Astrocyte (in vitro differentiated cells and primary cell): ENCODE results near the gene SULT1A2. TPM values are rescaled to one million over a fixed set of nuclear protein-coding genes. Genes with fewer than 3 reads are reported as not detected.
"Not testable (repeated sequence)": the region's sequence is repeated elsewhere in the genome, so short reads cannot be mapped to it uniquely, and the experiment has no call there.

Source experiments
- DNase-seq: peaks from one replicate; pipeline ENCODE4 v3.0.0-alpha.2; 2010; ENCODE audit warnings: low read depth
- FAIRE-seq: peaks from 2 replicates; lab custom pipeline; 2011; peaks lifted over from hg19 to GRCh38; lab: Jason Lieb, UNC
- H2AFZ ChIP-seq: 2 replicates; pipeline ENCODE4 v1.6.0; 2012; ENCODE audit warnings: low read depth, low read length, inconsistent platforms
- H3K27ac ChIP-seq: 2 replicates; pipeline ENCODE4 v1.5.1; 2011; ENCODE audit warnings: low read depth, low read length, inconsistent platforms
- H3K27me3 ChIP-seq: 2 replicates; pipeline ENCODE4 v1.6.0; 2011; ENCODE audit warnings: low read length, inconsistent platforms; ENCODE audit not compliant: insufficient read depth
- H3K36me3 ChIP-seq: 2 replicates; pipeline ENCODE4 v1.5.1; 2011; ENCODE audit warnings: low read length, inconsistent platforms; ENCODE audit not compliant: insufficient read depth
- H3K4me1 ChIP-seq: 2 replicates; pipeline ENCODE4 v1.5.1; 2011; ENCODE audit warnings: low read length, inconsistent platforms; ENCODE audit not compliant: insufficient read depth
- H3K4me2 ChIP-seq: 2 replicates; pipeline ENCODE4 v1.6.0; 2012; ENCODE audit warnings: low read length, inconsistent platforms
- H3K4me3 ChIP-seq: 2 replicates; pipeline ENCODE4 v1.5.1; 2011; ENCODE audit warnings: low read depth, mild to moderate bottlenecking, low read length, inconsistent platforms; ENCODE audit not compliant: insufficient read depth
- H3K79me2 ChIP-seq: 2 replicates; pipeline ENCODE4 v1.6.0; 2012; ENCODE audit warnings: mild to moderate bottlenecking, low read length, inconsistent platforms; ENCODE audit not compliant: insufficient read depth
- H3K9ac ChIP-seq: 2 replicates; pipeline ENCODE4 v1.6.0; 2012; ENCODE audit warnings: mild to moderate bottlenecking, low read length, inconsistent platforms
- H3K9me3 ChIP-seq: 2 replicates; pipeline ENCODE4 v1.5.1; 2012; ENCODE audit warnings: low read depth, mild to moderate bottlenecking, low read length, inconsistent platforms; ENCODE audit not compliant: insufficient read depth
- H4K20me1 ChIP-seq: 2 replicates; pipeline ENCODE4 v1.6.0; 2012; ENCODE audit warnings: low read length, inconsistent platforms; ENCODE audit not compliant: insufficient read depth
- H3K27ac Mint-ChIP-seq: one replicate; pipeline ENCODE4 v1.8.0; 2021; ENCODE audit warnings: mild to moderate bottlenecking, mixed read lengths; ENCODE audit not compliant: unreplicated experiment
- H3K27me3 Mint-ChIP-seq: one replicate; pipeline ENCODE4 v1.8.0; 2021; ENCODE audit warnings: low read depth, mixed read lengths; ENCODE audit not compliant: unreplicated experiment
- H3K36me3 Mint-ChIP-seq: one replicate; pipeline ENCODE4 v1.8.0; 2021; ENCODE audit warnings: low read depth, mixed read lengths; ENCODE audit not compliant: unreplicated experiment
- H3K4me1 Mint-ChIP-seq: one replicate; pipeline ENCODE4 v1.8.0; 2021; ENCODE audit warnings: low read depth, mixed read lengths; ENCODE audit not compliant: unreplicated experiment
- H3K4me3 Mint-ChIP-seq: one replicate; pipeline ENCODE4 v1.8.0; 2021; ENCODE audit warnings: mild to moderate bottlenecking, moderate library complexity, mixed read lengths; ENCODE audit not compliant: unreplicated experiment
- H3K9me3 Mint-ChIP-seq: one replicate; pipeline ENCODE4 v1.8.0; 2021; ENCODE audit warnings: mild to moderate bottlenecking, mixed read lengths; ENCODE audit not compliant: unreplicated experiment
- EZH2 ChIP-seq: IDR thresholded peaks from 2 replicates; pipeline ENCODE4 v1.6.1; 2012; ENCODE audit warnings: mild to moderate bottlenecking, low read length, inconsistent platforms; ENCODE audit not compliant: insufficient read depth
- total RNA-seq: library from RNA; stranded (reverse); gene quantifications from 2 replicates; pipeline ENCODE4 v1.2.1, GENCODE V29; 2021
- TF ChIP-seq, protein P1 (sequence below): IDR thresholded peaks from 2 replicates; pipeline ENCODE4 v1.5.1; 2011; ENCODE audit warnings: low read depth, mild to moderate bottlenecking, inconsistent platforms, low read length, moderate library complexity; ENCODE audit not compliant: insufficient read depth

Gene SULT1A2
- total RNA-seq, 1 donor from 2014 or later: not detected

GRCh38 chr16:28612359-28613280, 15.8 kb upstream of the SULT1A2 start:
- FAIRE-seq, H3K9me3 ChIP-seq, H3K9ac ChIP-seq, H3K36me3 Mint-ChIP-seq, H4K20me1 ChIP-seq, H3K4me2 ChIP-seq, H3K4me3 Mint-ChIP-seq, H3K27ac Mint-ChIP-seq, H3K36me3 ChIP-seq, DNase-seq, H2AFZ ChIP-seq, H3K4me3 ChIP-seq, H3K79me2 ChIP-seq, H3K4me1 ChIP-seq, H3K4me1 Mint-ChIP-seq, H3K9me3 Mint-ChIP-seq, H3K27ac ChIP-seq, H3K27me3 ChIP-seq: not testable (repeated sequence)
- H3K27me3 Mint-ChIP-seq: peaks cover 10% of the 10 kb centered on the region

- DNase-seq (no peak), FAIRE-seq (no peak)
- H4K20me1 ChIP-seq: no peaks in the 10 kb centered on the region
- no peaks in the 10 kb centered on the region for H3K27me3 ChIP-seq
- no peaks in the 10 kb centered on the region for H3K4me1 ChIP-seq
- Mint-ChIP-seq H3K9me3 (no peaks in the 10 kb centered on the region), H3K27me3 (peaks cover 11% of the 10 kb centered on the region), H3K27ac (no peak overlapping the region), H3K4me1 (no peaks in the 10 kb centered on the region), H3K36me3 (no peaks in the 10 kb centered on the region), H3K4me3 (no peak overlapping the region)
- no peaks in the 10 kb centered on the region for H3K79me2 ChIP-seq
- TF ChIP-seq, protein P1, sequence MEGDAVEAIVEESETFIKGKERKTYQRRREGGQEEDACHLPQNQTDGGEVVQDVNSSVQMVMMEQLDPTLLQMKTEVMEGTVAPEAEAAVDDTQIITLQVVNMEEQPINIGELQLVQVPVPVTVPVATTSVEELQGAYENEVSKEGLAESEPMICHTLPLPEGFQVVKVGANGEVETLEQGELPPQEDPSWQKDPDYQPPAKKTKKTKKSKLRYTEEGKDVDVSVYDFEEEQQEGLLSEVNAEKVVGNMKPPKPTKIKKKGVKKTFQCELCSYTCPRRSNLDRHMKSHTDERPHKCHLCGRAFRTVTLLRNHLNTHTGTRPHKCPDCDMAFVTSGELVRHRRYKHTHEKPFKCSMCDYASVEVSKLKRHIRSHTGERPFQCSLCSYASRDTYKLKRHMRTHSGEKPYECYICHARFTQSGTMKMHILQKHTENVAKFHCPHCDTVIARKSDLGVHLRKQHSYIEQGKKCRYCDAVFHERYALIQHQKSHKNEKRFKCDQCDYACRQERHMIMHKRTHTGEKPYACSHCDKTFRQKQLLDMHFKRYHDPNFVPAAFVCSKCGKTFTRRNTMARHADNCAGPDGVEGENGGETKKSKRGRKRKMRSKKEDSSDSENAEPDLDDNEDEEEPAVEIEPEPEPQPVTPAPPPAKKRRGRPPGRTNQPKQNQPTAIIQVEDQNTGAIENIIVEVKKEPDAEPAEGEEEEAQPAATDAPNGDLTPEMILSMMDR: no peak
- TF ChIP-seq EZH2: no peak
- H3K9me3 ChIP-seq: no peaks in the 10 kb centered on the region
- H2AFZ ChIP-seq: no peak overlapping the region
- no peak overlapping the region for H3K9ac ChIP-seq
- H3K27ac ChIP-seq: no peak overlapping the region
- no peaks in the 10 kb centered on the region for H3K36me3 ChIP-seq
- no peak overlapping the region for H3K4me3 ChIP-seq
- no peak overlapping the region for H3K4me2 ChIP-seq
Measured at GRCh38 chr16:28610595-28611191, 13.8 kb upstream of the SULT1A2 start.

DNA sequence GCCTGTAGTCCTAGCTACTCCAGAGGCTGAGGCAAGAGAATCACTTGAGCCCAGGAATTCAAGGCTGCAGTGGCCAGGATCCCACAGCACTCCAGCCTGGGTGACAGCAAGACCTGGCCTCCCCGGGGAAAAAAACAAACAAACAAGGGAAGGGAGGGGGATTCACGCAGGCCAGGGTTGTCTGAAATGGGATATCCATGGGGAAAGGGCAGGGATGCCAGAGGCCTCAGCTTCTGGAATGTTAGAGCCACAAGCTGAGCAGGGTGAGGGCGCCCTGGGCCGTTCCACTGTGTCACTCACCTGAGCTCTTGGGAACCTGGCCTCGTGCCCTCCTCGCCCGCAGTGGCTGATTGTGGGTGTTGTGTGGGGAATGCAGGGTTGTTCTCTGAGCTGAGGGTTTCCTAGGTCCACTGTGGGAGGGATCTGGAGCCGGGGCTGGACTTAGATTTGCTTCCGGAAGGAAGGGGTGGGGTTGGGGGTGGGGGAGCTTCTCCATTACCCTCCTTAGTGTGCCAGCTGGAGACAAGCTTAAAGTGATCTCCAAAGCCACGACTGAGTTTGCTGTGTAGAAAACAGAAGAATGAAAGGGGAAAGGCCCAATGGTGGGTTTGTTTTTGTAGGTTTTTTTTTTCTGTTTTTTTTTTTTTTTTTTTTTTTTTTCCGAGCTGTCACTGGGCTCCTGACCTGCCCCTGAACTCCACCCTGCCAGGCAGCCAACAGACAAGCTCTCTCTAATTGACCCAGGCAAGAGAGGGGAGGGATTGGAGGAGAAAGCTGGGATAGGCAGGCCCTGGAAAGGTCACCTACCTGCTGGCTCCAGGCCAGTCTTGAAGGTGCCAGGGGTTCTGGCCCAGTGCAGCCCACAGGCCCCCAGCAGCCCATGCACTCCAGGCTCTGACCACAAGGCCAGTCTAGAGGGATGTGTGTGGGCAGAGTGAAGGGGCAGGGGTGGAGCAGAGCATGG, 13.1 kb upstream of the SULT1A2 start, which contains the start of gene SULT1A1:
Gene SULT1A1 (minus strand): TSS at position 414 of the 964 bp plus-strand sequence. CDS start 1,189 bp downstream, outside the sequence.
- Histone ChIP-seq H2AFZ (no peak within 1 kb of the TSS), H3K27ac (no peak within 1 kb of the TSS), H3K27me3 (no peaks in the 10 kb centered on the region), H3K4me1 (no peaks in the 10 kb centered on the region), H3K9ac (no peak within 1 kb of the TSS), H3K4me2 (no peak within 1 kb of the TSS), H4K20me1 (no peaks in the 10 kb centered on the region), H3K9me3 (no peaks in the 10 kb centered on the region), H3K36me3 (no peaks in the 10 kb centered on the region), H3K4me3 (no peak within 1 kb of the TSS), H3K79me2 (no peaks in the 10 kb centered on the region)
- Mint-ChIP-seq H3K27me3 (peaks cover 11% of the 10 kb centered on the region), H3K4me3 (no peak within 1 kb of the TSS), H3K36me3 (no peaks in the 10 kb centered on the region), H3K4me1 (no peaks in the 10 kb centered on the region), H3K9me3 (no peaks in the 10 kb centered on the region), H3K27ac (no peak within 1 kb of the TSS)
- DNase-seq (no peak), FAIRE-seq (no peak)
- TF ChIP-seq, protein P1: no peak
- no peak for TF ChIP-seq EZH2

DNA sequence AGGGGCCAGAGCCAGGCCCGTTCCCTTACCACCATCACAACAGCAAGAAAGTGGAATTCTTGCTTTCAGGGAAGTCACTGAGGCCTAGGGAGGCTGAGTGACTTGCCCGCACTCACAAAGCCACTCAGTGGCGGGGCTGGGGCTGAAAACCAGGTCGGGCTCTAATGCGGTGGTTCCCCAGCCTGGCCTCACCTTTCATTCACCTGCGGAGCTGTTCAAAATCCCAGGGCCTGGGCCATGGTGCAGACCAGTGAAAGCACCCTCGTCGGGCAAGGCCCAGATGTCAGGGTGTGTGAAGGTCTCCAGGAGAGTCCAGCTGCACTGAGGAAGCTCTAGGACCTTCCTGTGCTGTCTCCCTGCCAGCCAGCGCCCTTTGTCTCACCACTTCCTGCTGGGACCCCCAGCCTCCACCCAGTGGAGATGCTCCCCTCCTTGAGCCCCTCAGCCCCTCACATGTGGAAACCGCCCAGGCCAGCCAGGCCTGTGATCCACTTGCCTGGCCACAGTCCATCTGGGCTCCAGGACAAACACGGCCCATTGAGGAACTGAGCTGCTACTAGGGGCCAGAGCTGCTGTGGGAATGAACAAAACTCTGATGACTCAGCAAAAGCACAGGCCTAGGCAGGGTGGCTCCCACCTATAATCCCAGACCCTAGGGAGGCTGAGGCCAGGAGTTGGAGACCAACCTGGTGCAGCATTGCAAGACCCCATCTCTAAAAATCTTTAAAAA, 12.2 kb upstream of the SULT1A2 start:
- not testable (repeated sequence) for H3K4me3 Mint-ChIP-seq, H3K4me1 Mint-ChIP-seq, H3K36me3 ChIP-seq, H3K4me1 ChIP-seq, FAIRE-seq, H3K9ac ChIP-seq, H3K36me3 Mint-ChIP-seq, H3K79me2 ChIP-seq, H3K4me2 ChIP-seq, H2AFZ ChIP-seq, H4K20me1 ChIP-seq, H3K9me3 ChIP-seq, H3K27ac ChIP-seq, H3K9me3 Mint-ChIP-seq, DNase-seq, H3K4me3 ChIP-seq, H3K27ac Mint-ChIP-seq, H3K27me3 ChIP-seq
- peaks cover 13% of the 10 kb centered on the region for H3K27me3 Mint-ChIP-seq
